ENCODE data around the gene ANXA11. TPM values are rescaled to one million over a fixed set of nuclear protein-coding genes. Genes with fewer than 3 reads are reported as not detected.
A peak's percentile ranks its signal among the peaks of the same experiment; 100 is the strongest.

ANXA11 gene
- total and polyA plus RNA-seq, 9 of the 15 experiments (the other 6 are each of a cell fraction or from before 2014, with no cell fraction given), result 43.6 to 212 (median 109) TPM

GRCh38 chr10:80188713-80189112, 16.6 kb downstream of the ANXA11 start:
- peaks cover 31 to 37% of the 10 kb centered on the region in 2 experiments for H3K4me1 ChIP-seq (replicated peaks in 1 of 2; ENCODE audit: control insufficient read depth in 2 of 2, insufficient read depth in 2 of 2, low read length in 2 of 2)
- DNase-seq (ENCODE audit: extremely low read depth in 1 of 4, low spot score in 3 of 4) (no peak), FAIRE-seq (no peak), ATAC-seq (no peak)
- POLR2A ChIA-PET, result interaction anchor here (1.5 to 2.8 kb wide), 4 partner anchors 12 to 16 kb away, joined by 6 to 26 read pairs (median 10); no protein-coding TSS in a partner anchor
- H3K9ac ChIP-seq (ENCODE audit: insufficient read depth in 1 of 2, low read depth in 2 of 2, low read length in 2 of 2), result peak overlapping the region; percentile 19 to 80; a peak in 2 of 4 replicates
- in situ Hi-C loops (cut with MboI), result no loop called here
- peaks cover 7% of the 10 kb centered on the region for H4K20me1 ChIP-seq (replicated peaks; ENCODE audit: control insufficient read depth, insufficient read depth, low read length)
- intact Hi-C loops (cut with micrococcal nuclease), result loop anchor here (1.0 kb wide), 1 partner anchor 15 kb away; no protein-coding TSS in a partner anchor
- CTCF ChIA-PET (ENCODE audit: low intra/inter-chr PET ratio), result no interaction called here
- BruUV-seq (replicated peaks), result no TSS peak
- WGBS (ENCODE audit: insufficient coverage, low coverage, missing lambda C conversion rate), result 69% methylated on average over 9 of the region's 9 CpGs
- no peaks in the 10 kb centered on the region for H3K9me1 ChIP-seq (ENCODE audit: control insufficient read depth, insufficient read depth, low read length)
- H3K4me3 ChIP-seq, result no peak overlapping the region
- H3K4me2 ChIP-seq (ENCODE audit: insufficient read depth, low read length), result peak overlapping the region; percentile 51; the same call in 1 of the 2 replicates
- no peak for TF ChIP-seq DPF2 (IDR thresholded peaks at IDR 0.05)
- TF ChIP-seq ZMIZ1 (IDR thresholded peaks at IDR 0.05; ENCODE audit: low read depth in 2 of 2, low read length in 2 of 2), result no peak
- TF ChIP-seq HMBOX1 (IDR thresholded peaks at IDR 0.05), result no peak
- no peak for TF ChIP-seq SIRT6 (IDR thresholded peaks at IDR 0.05; ENCODE audit: low read depth, low read length)
- no peak for TF ChIP-seq HMGN3 (IDR thresholded peaks at IDR 0.05; ENCODE audit: borderline replicate concordance, extremely low read depth, insufficient read length, low read depth, low read length)
- TF ChIP-seq DLX4 (CRISPR knock-in tag; IDR thresholded peaks at IDR 0.05), result no peak
- TF ChIP-seq RFX7 (CRISPR knock-in tag; IDR thresholded peaks at IDR 0.05), result no peak
- no peak for TF ChIP-seq SNRNP70 (optimal IDR thresholded peaks at IDR 0.05; ENCODE audit: low read depth, low read length)
- TF ChIP-seq PML (IDR thresholded peaks at IDR 0.05; ENCODE audit: low read length), result no peak
- no peak for TF ChIP-seq THRB (CRISPR knock-in tag; conservative IDR thresholded peaks at IDR 0.05)
- TF ChIP-seq NFIC (IDR thresholded peaks at IDR 0.05), result no peak
- H2AFZ ChIP-seq (ENCODE audit: low read depth, low read length), result no peak overlapping the region
- H3K79me2 ChIP-seq (ENCODE audit: control insufficient read depth, insufficient read depth, low read length), result peaks cover 93% of the 10 kb centered on the region
- H3K9me3 ChIP-seq (replicated peaks; ENCODE audit: control insufficient read depth, insufficient read depth, low read depth, low read length), result peaks cover 6% of the 10 kb centered on the region
- H3K36me3 ChIP-seq (ENCODE audit: control insufficient read depth, insufficient read depth, low read length), result peaks cover 20% of the 10 kb centered on the region; the same call in 2 of the 3 replicates
- H3K27me3 ChIP-seq (ENCODE audit: control insufficient read depth in 2 of 2, insufficient read depth in 2 of 2, low read length in 2 of 2), result no peaks in the 10 kb centered on the region
- peak overlapping the region; percentile 60 for H3K27ac ChIP-seq (ENCODE audit: extremely low read depth, low read depth, low read length)

Data from K562 (cell line).